Measurements from ENCODE around the gene RCSD1.

- TF ChIP-seq CTCF (conservative IDR thresholded peaks at IDR 0.05; ENCODE audit: low read depth, low read length), result no peak
- TF ChIP-seq EZH2 (IDR thresholded peaks at IDR 0.05; ENCODE audit: borderline replicate concordance, low read depth, low read length, poor library complexity, severe bottlenecking), result no peak
Measured at GRCh38 chr1:167722870-167723251, 92.8 kb downstream of the RCSD1 start.

Measured in A673 (cell line).